Activated effector memory CD4-positive, alpha-beta T cell treated with Interleukin-2 at 50 U/mL for 16 hours (primary cell): ENCODE measurements around the gene PPP2R2C.

ENCODE experiments used
- DNase-seq: peaks from one replicate; pipeline ENCODE4 v3.0.0-alpha.2; 2020

The PPP2R2C gene

DNA sequence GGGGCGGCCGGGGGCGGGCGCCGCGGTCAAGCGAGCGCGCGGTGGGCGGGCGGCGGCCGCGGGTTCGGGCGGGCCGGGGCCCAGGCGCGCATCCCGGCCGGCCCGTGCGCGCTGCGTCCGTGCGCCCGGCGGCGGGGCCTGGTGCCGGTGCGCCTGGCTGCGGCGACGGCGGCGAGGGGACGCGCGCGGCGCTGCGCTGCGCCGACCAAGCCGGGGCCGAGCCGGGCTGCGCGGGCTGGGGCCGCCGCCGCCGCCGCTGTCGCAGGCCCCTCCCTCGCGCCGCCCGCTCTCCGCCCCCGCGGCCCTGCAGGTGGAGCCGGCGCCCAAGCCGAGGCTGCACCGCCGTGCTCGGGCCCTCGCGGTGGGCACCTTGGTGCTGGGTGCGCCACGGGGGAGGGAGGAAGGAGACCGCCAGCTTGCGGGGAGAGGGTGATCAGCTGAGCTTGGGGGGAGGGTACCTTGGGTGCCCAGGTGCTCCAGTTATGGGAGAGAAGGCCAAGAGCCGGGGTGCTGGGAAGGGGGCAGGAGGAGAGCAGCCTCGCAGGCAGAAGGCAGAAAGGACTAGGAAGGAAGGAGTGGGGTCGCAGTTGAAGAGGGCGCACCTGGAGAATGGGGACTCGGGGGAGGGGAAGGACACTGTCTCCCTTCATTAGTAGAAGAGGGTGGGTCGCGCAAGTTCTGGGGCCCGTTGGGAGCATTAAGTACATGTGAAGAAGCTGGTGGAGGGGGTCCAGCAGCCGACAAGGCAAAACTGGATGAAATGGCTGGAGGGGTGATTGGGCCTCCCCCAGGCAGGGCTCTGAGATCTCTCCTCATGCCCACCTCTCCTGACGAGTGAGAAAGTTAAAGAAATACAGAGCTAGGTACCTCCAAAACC lies at the start of gene PPP2R2C:
Gene PPP2R2C (minus strand): TSS at position 228 of the 877 bp plus-strand sequence. CDS start 385 bp downstream, outside the sequence.
- DNase-seq = no peak

DNA sequence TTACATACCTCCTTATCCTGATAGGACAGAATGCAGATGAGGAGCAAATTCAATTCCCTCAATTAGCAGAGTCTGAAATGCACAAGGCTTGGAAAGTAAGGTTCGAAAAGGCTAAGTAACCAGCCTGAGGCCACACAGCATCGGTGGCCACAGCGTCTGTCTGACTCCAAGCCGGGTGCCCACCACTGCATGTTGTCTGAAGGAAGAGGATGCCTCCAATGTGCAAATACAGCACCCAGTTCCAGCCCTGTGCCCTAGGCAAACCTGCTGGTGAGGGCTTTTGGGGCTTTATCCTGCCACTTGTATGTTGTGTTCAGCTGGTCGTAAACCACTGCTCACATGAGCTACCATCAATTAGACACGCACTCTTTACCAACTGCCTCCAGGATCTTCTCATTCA lies 48.6 kb upstream of the PPP2R2C start:
- no peak for DNase-seq

GRCh38 chr4:6520051-6520636 lies 47.7 kb upstream of the PPP2R2C start:
- no peak for DNase-seq

DNA sequence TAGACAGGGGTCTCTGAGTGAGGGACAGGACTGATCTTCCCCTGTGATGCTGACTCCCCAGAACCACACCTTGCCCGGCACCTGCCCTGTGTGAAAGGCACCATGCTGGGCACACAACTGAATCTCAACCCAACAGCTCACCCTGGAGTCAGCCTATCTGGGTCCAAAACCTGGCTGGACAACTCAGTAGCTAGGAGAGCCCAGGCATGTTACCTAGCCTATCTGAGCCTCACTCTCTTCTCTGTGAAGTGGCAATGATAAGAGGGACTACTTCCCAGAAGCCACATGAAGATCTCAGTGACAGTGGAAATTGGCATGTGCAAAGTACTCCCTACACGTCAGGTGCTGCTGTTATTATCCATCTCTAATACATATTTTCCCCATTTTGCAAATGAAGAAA lies 44.8 kb upstream of the PPP2R2C start:
- no peak for DNase-seq

DNA sequence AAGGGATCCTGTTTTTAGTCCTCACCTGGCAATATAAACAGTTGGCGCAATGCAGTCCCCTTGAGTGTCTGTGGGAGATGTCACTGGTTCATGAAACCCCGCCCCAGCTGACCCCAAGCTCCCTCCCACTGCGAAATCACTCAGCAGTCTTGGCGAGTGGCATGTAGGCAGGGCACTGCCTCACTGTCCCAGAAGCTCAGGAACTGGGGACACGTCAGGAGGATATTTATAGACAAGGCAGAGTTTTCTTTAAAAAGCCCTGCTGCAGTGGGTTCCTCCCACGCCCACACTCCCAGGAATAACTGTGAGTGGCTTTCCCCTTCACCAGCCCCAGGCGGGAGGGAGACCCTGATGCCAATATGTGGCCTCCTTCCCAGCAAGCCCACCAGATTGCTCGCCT lies 44.3 kb upstream of the PPP2R2C start:
- no peak for DNase-seq

DNA sequence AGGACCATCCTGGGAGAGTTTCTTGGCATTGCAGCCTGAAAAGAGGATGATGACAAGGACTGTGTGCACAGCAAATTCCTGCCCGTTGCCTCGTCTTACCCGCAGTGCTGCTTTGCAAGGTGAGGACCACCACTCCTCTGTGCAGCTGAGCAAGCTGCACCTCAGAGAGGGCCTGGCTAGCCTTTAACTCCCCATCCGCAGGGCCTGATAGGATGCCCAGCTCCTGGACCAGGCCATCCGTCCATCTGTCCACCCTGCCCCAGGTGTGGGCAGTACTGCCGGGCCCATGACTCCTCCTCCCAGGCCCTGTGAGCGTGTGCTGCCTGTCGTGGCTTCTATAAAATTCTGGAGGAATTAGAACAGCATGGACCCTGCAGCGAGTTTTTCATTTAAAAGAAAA lies 43.9 kb upstream of the PPP2R2C start:
- no peak for DNase-seq

DNA sequence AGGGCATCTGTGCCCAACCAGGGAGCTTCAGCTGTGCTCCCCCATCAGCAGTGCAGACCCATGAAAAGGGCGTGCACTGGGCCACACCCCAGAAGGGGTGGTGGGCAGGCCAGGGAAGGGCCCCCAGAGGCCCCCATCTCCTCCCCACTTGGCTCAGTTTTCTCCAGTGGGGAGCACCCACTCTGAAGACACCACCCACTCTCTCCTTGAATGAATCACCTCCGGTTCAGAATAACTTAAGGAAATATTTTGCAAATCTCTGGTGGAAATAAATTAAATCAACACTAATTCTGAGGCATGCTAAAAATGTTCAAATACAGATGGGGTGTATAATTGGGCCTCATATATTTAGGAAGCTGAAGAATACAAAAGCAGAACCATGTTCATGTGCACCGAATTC lies 41.3 kb upstream of the PPP2R2C start:
- no peak for DNase-seq

- DNase-seq = no peak
These were observed 37.2 kb upstream of the PPP2R2C start for GRCh38 chr4:6509587-6509986.

GRCh38 chr4:6507345-6507744 lies 34.9 kb upstream of the PPP2R2C start:
- DNase-seq = no peak

DNA sequence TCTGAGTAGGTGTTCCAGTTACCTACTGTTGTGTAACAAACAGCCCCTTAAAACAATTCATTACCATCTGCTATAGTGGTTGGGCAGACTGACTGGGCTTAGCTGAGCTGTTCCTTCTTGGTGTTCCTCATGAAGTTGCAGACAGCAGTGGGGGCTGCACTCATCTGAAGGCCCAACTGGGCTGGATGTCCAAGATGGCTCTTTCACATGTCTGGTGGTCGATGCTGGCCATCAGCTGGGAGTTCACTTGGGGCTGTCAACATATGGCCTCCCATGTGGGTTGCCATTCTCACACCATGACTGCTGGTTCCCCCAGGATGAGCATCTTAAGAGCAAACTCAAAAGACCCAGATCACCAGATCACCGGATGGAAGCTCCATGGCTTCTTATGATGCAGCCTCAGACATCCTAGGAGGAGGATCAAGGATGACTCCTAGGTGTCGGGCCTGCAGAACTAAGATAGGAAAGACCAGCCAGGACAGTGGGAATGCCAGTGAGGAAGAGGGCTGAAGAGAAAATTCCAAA lies 34.3 kb upstream of the PPP2R2C start:
- no peak for DNase-seq

DNA sequence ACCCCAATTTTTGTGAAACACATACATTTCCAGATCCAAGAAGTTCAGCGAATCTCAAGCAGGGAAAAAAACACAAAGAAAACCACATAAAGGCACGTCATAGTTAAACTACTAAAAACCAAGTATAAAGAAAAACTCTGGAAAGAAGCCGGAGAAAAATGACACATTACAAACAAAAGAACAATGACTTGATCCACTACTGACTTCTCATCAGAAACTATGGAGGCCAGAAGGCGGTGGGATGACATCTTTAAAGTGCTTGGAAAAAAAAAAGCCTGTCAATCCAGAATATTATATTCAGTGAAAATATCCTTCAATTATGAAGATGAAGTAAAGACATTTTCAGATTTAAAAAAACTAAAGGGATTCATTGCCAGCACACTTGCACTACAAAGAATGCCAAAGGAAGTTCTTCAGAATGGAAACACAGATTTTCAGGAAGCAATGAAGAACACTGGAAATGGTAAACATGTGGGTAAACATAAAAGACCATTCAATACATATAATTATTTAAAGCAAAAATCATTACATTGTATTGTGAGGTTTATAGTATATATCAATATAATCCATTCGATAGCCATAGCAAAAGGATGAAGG lies 32.6 kb upstream of the PPP2R2C start:
- no peak for DNase-seq

GRCh38 chr4:6502747-6503465 lies 30.5 kb upstream of the PPP2R2C start:
- no peak for DNase-seq

GRCh38 chr4:6502147-6502546 lies 29.7 kb upstream of the PPP2R2C start:
- no peak for DNase-seq

DNA sequence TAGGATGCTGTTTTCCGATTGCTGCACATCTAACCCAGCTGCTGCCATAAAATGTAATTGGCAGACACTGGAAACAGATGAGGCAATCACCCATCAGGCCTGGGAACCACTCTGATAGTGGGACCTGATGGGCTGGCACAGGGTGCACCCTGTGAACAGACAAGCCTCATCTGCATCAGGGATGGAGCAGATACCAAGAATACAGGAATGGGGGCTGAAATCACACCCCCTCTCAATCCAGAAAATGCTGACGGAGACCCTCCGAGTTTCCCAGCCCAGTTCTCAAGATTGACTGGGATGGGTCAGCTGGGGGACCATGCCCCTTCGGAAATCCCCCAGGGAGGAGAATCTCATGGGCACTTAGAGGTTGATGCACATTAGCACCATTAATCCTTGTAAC lies 28.8 kb upstream of the PPP2R2C start:
- DNase-seq = no peak

GRCh38 chr4:6500481-6501140 lies 28.2 kb upstream of the PPP2R2C start:
- DNase-seq = no peak

DNA sequence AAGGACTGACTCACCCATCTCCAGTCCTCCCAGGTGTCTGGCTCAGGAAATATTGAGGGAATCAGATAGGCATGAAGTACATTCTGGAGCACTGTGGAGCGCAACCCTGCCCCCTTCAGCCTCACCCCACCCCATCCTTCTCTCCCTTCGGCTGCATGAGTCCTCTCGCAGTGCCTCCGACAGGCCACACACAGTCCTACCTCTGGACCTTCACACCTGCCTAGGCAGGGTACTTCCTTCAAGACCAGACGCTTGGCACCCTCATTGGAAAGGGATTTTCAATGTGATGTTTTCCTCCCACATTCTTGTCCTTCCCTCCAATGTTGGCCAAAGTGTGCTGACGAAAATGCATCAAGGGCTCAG lies 26.8 kb upstream of the PPP2R2C start:
- DNase-seq = no peak

DNA sequence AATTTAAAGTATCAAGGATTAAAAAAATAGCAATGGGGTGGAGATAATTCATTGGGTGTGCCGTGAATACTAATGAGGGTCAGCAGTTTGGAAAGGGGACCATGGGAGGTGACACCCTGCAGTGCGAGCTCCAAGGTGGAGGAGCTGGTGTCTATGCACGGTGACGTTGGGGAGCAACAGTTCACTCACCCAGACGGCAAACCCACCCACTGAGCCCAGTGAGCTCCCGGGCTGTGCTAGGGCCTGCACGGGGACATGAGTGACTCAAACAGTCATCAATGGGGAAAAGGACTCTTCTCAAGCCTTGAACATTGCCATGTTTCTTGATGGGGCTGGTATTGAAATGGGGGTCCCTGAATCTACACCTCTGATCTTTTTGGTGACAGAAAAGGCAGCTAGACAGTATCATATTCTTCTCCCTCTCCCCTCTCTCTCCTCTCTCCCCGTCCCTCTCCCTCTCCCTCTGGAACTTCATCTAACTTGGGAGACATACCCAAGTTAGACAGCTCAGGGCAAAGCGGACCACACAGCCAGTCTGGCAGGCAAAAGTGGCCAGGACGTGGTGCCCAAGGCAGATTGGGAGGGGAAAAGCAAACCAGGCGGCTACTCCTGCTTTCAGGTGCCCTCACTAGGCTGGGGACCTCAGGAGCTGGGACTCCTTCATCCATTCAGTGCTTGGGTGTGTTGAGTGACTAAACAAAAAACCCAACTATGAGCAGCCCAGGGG lies 26.3 kb upstream of the PPP2R2C start:
- DNase-seq = no peak

GRCh38 chr4:6497796-6498195 lies 25.4 kb upstream of the PPP2R2C start:
- no peak for DNase-seq

- no peak for DNase-seq
These were observed 23.3 kb upstream of the PPP2R2C start for GRCh38 chr4:6495736-6496135.

GRCh38 chr4:6495296-6495590 lies 22.8 kb upstream of the PPP2R2C start:
- DNase-seq = no peak

- no peak for DNase-seq
These were observed 22.2 kb upstream of the PPP2R2C start for GRCh38 chr4:6494431-6495295.
